Natural killer cell treated with Interleukin-12 subunit alpha and Interleukin-12 subunit beta and Interleukin-15 and Interleukin-18, amount 100 ng/mL, for 72 hours (primary cell): ENCODE measurements around the gene BRD1. TPM values are rescaled to one million over a fixed set of nuclear protein-coding genes. Genes with fewer than 3 reads are reported as not detected.
A peak's percentile ranks its signal among the peaks of the same experiment; 100 is the strongest.

ENCODE experiments used
- ATAC-seq, 2 donors: fragments of 150-1000 bp; cut with Tn5 transposase in 1 of 2; sonication (Bioruptor Pico), chemical (Tn5 transposase) in 1 of 2; 2 replicates each; pipeline ENCODE4 v1.10.0; 2021
- DNase-seq: peaks from one replicate; pipeline ENCODE4 v3.0.0; 2022; ENCODE audit warnings: low spot score
- H3K27ac Mint-ChIP-seq, 2 donors: 1 replicate in 1 of 2; 2 replicates in 1 of 2; pipeline ENCODE4 v1.8.0; 2022; ENCODE audit warnings: mixed read lengths in 2 of 2, mild to moderate bottlenecking in 1 of 2, moderate library complexity in 1 of 2
- H3K27me3 Mint-ChIP-seq, 2 donors: 1 replicate in 1 of 2; 2 replicates in 1 of 2; pipeline ENCODE4 v1.8.0; 2022; ENCODE audit warnings: mixed read lengths in 2 of 2
- H3K36me3 Mint-ChIP-seq: one replicate; pipeline ENCODE4 v1.8.0; 2022; ENCODE audit warnings: mixed read lengths
- H3K4me1 Mint-ChIP-seq, 2 donors: 1 replicate in 1 of 2; 2 replicates in 1 of 2; pipeline ENCODE4 v1.8.0; 2022; ENCODE audit warnings: low read depth in 2 of 2, mixed read lengths in 2 of 2, mild to moderate bottlenecking in 1 of 2
- H3K4me3 Mint-ChIP-seq: one replicate; pipeline ENCODE4 v1.8.0; 2022; ENCODE audit warnings: mixed read lengths
- H3K9me3 Mint-ChIP-seq: 2 replicates; pipeline ENCODE4 v1.8.0; 2022; ENCODE audit warnings: mixed read lengths
- total RNA-seq, 2 donors: library from RNA; stranded (reverse); gene quantifications; one replicate each; pipeline ENCODE4 v1.2.3, GENCODE V29; 2022

BRD1 gene
- total RNA-seq, 2 donors from 2014 or later, result 31.2 to 59.5 TPM

DNA sequence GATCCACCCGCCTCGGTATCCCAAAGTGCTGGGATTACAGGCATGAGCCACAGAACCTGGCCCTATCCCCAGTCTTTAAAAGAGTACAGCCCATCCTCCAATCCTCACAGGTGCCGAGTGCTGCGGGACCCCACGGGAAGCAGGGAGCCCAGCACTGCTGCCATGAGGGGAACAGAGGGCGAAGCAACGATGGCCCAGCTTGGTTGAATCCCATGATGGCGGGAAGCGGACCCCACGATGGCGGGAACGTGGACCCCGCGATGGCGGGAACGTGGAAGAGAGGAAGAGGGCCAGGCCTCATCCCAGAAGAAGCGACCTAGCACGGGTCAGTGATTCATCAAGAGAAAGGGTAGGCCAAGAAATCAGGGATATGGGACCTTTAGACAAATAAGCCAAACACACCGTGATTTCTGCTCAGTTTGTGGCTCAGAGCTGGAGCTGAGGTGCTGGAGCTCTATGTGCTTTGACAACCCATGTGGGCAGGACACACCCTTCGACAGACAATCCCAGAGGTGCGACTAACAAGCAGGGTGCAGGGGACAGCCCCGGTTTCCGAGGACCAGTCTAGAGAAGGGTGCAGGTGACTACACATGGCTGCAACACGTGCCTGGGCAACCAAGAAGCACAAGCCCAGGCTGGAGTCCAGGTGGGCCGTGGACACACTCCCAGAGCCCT, 30.9 kb downstream of the BRD1 start:
- H3K27ac Mint-ChIP-seq, result no peak overlapping the region
- H3K4me1 Mint-ChIP-seq, result peaks cover 10 to 12% of the 10 kb centered on the region in 2 donors
- H3K36me3 Mint-ChIP-seq, result peaks cover 9% of the 10 kb centered on the region
- ATAC-seq (no peak), DNase-seq (no peak)
- H3K4me3 Mint-ChIP-seq, result no peak overlapping the region
- H3K9me3 Mint-ChIP-seq, result no peaks in the 10 kb centered on the region
- H3K27me3 Mint-ChIP-seq, result no peaks in the 10 kb centered on the region

DNA sequence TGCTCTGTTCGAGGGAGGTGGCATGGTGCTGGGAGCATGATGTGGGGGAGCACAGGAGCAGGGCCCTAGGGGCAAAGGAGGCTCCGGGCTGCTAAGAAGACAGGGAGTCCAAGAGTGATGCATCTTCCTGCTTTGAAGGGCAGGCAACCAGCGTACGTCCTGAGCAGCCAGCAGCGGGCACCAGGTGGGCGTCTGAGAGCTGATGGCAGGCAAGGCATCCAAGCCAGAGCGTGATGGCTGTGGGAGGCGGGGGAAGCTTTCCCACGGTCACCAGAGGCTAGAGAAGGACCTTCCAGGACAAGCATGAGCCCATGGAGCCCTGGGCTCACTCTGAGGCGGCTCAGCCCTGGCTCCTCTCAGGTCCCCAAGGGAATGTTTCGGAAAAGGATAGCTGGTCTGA, 32.2 kb downstream of the BRD1 start:
- Mint-ChIP-seq H3K27ac (no peak overlapping the region), H3K9me3 (no peaks in the 10 kb centered on the region), H3K27me3 (no peaks in the 10 kb centered on the region), H3K4me1 (peaks cover 15% of the 10 kb centered on the region in 2 donors), H3K4me3 (no peak overlapping the region), H3K36me3 (peaks cover 9% of the 10 kb centered on the region)
- ATAC-seq (no peak), DNase-seq (no peak)

- no peaks in the 10 kb centered on the region for H3K9me3 Mint-ChIP-seq
- H3K4me3 Mint-ChIP-seq, result no peak overlapping the region
- H3K4me1 Mint-ChIP-seq, result peaks cover 27 to 28% of the 10 kb centered on the region in 2 donors
- ATAC-seq (no peak), DNase-seq (no peak)
- no peak overlapping the region for H3K27ac Mint-ChIP-seq
- no peaks in the 10 kb centered on the region for H3K27me3 Mint-ChIP-seq
- H3K36me3 Mint-ChIP-seq, result peaks cover 9% of the 10 kb centered on the region
Measured at GRCh38 chr22:49793871-49794270, 33.8 kb downstream of the BRD1 start.

DNA sequence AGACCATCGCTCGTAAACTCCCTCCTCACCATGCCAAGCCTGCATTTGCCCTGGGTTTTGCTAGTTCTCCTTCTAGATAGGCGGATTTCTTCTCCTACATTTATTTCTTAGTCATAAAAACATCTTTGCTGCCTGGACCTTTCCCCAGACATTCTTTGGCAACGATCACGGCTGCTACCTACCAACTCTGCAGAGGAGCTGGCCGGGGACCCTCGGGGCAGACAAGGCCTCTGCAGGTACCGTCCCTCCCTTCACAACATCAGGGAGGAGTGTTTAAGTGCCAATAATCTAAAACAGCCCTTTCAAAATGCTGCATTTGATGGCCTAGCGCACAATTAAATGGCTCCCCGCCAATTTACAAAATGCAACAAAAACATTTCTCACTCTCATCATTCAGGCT, 34.4 kb downstream of the BRD1 start:
- no peak overlapping the region for H3K27ac Mint-ChIP-seq
- H3K9me3 Mint-ChIP-seq, result no peaks in the 10 kb centered on the region
- H3K27me3 Mint-ChIP-seq, result no peaks in the 10 kb centered on the region
- ATAC-seq, result no peak
- H3K4me1 Mint-ChIP-seq, result peaks cover 27 to 29% of the 10 kb centered on the region in 2 donors
- H3K4me3 Mint-ChIP-seq, result no peak overlapping the region
- no peak for DNase-seq
- H3K36me3 Mint-ChIP-seq, result peaks cover 9% of the 10 kb centered on the region

DNA sequence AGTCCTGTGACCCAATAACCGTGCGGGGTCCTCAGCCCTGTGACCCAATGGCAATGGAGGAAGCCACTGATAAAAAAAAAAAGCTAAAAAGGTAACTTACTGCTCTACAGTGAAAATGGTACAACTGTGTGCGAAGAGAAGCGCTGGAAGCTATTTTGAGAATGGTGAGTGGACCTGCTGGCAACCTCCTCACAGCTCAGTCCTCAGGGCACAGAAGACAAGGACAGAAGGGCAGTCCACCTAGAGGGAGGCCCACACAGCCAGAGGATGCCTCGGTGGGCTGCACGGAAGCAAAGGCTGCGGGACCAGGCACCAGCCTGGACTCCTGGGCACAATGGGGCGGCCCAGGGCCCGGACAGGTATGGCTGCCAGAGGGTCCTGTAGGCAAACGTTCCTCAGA, 35.6 kb downstream of the BRD1 start:
- Mint-ChIP-seq H3K36me3 (peaks cover 9% of the 10 kb centered on the region), H3K27ac (peak overlapping the region in 1 of 2 donors; percentile 72), H3K27me3 (no peaks in the 10 kb centered on the region), H3K9me3 (no peaks in the 10 kb centered on the region), H3K4me3 (no peak overlapping the region), H3K4me1 (peaks cover 34 to 36% of the 10 kb centered on the region in 2 donors)
- DNase-seq (no peak), ATAC-seq (no peak)

DNA sequence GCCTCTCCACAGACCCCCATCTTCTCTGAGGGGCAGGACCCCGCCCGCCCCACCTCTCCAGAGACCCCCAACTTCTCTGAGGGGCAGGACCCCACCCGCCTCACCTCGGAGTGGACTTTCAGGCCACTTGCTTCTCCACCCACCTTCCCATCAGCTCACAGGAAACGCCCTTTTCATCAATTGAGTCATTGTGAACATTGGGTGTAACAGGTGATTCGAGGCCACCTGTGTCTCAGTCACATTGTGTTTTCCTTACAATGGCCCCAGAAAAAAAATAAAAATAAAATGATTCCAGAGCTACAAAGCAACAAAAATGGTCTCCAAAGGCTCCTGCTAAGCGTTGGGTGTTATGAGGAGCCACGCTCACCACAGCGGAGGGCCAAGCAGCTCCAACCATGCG, 36.0 kb downstream of the BRD1 start:
- Mint-ChIP-seq H3K27ac (peak overlapping the region in 1 of 2 donors; percentile 72), H3K27me3 (no peaks in the 10 kb centered on the region), H3K4me1 (peaks cover 34 to 36% of the 10 kb centered on the region in 2 donors), H3K9me3 (no peaks in the 10 kb centered on the region), H3K4me3 (no peak overlapping the region), H3K36me3 (peaks cover 9% of the 10 kb centered on the region)
- DNase-seq (no peak), ATAC-seq (no peak)

GRCh38 chr22:49790912-49791311, 36.8 kb downstream of the BRD1 start:
- Mint-ChIP-seq H3K27ac (peak overlapping the region in 1 of 2 donors; percentile 91), H3K4me3 (no peak overlapping the region), H3K9me3 (no peaks in the 10 kb centered on the region), H3K36me3 (peaks cover 9% of the 10 kb centered on the region), H3K4me1 (peaks cover 39 to 41% of the 10 kb centered on the region in 2 donors), H3K27me3 (no peaks in the 10 kb centered on the region)
- ATAC-seq (no peak), DNase-seq (no peak)

GRCh38 chr22:49789289-49790141, 38.2 kb downstream of the BRD1 start:
- Mint-ChIP-seq H3K27me3 (no peaks in the 10 kb centered on the region), H3K9me3 (no peaks in the 10 kb centered on the region), H3K4me3 (peak overlapping the region; percentile 63), H3K36me3 (peaks cover 1% of the 10 kb centered on the region), H3K27ac (peak overlapping the region; percentile 38 to 91), H3K4me1 (peaks cover 35 to 40% of the 10 kb centered on the region in 2 donors)
- ATAC-seq (peak; percentile 67 to 77), DNase-seq (no peak)

GRCh38 chr22:49788504-49788903, 39.2 kb downstream of the BRD1 start:
- no peaks in the 10 kb centered on the region for H3K27me3 Mint-ChIP-seq
- ATAC-seq (no peak), DNase-seq (no peak)
- no peaks in the 10 kb centered on the region for H3K36me3 Mint-ChIP-seq
- H3K4me3 Mint-ChIP-seq, result no peak overlapping the region
- H3K4me1 Mint-ChIP-seq, result peaks cover 35 to 39% of the 10 kb centered on the region in 2 donors
- peak overlapping the region; percentile 38 to 91 for H3K27ac Mint-ChIP-seq
- H3K9me3 Mint-ChIP-seq, result no peaks in the 10 kb centered on the region

DNA sequence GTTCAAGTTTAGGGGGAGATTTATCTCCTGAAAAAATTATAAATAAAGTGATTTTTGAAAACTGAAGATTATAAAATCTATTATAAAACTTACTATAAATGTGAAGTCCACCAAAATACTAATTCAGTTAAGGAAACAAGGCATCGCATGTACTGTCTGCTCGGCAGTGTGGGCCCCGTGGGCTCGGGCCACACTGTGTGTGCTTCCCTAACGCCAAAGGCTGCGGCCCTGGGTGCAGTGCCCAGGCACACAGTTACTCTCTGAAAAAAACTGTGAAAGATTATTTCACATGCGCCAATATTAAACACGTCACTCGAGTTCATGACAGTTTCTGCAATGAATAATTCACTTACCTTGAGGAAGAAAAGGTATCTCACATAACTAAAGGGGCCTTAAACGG, 39.8 kb downstream of the BRD1 start:
- Mint-ChIP-seq H3K27ac (peak overlapping the region; percentile 38 to 91), H3K27me3 (no peaks in the 10 kb centered on the region), H3K36me3 (peaks cover 5% of the 10 kb centered on the region), H3K4me1 (peaks cover 32 to 38% of the 10 kb centered on the region in 2 donors), H3K9me3 (no peaks in the 10 kb centered on the region), H3K4me3 (peak overlapping the region; percentile 5)
- no peak for DNase-seq
- ATAC-seq, result no peak

GRCh38 chr22:49786976-49787706, 40.5 kb downstream of the BRD1 start:
- Mint-ChIP-seq H3K36me3 (peaks cover 5% of the 10 kb centered on the region), H3K4me1 (peaks cover 33 to 38% of the 10 kb centered on the region in 2 donors), H3K4me3 (no peak overlapping the region), H3K27me3 (no peaks in the 10 kb centered on the region), H3K9me3 (no peaks in the 10 kb centered on the region), H3K27ac (peak overlapping the region; percentile 23 to 91)
- ATAC-seq (no peak), DNase-seq (no peak)

DNA sequence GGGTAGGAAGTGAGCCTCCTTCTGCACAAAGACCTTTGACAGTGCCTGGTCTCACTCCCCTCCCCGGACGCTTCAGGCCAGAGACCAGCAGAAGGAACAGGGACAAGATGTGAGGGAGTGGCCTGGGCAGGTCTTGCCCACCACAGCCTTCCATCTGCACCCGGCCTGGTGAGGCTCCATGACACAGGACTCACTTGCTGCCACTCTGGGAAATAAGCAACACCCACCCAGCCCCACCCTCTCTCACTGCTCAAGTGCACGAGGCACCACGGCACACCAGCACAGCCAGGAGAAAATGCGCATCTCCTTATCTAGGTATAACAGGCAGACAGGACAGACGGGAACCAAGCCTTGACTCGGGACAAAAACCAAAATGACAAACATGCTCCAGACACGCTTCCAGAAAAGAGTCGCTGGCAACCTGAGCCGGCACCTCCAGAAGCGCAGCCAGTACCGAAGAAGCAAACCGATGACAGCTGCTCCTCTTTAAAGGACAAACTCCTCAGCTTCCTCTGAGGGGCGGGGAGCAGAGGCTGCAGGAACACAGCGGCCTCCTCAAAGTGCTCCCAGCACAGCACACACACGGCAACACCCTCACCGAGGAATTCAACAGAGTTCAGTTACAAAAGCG, 41.7 kb downstream of the BRD1 start:
- H3K4me3 Mint-ChIP-seq, result no peak overlapping the region

GRCh38 chr22:49785046-49785521, 42.6 kb downstream of the BRD1 start:
- peaks cover 5% of the 10 kb centered on the region for H3K36me3 Mint-ChIP-seq
- no peak for DNase-seq
- H3K27ac Mint-ChIP-seq, result peak overlapping the region in 1 of 2 donors; percentile 53
- peak; percentile 77 to 79 for ATAC-seq
- peaks cover 25 to 30% of the 10 kb centered on the region in 2 donors for H3K4me1 Mint-ChIP-seq
- H3K4me3 Mint-ChIP-seq, result peak overlapping the region; percentile 50
- no peaks in the 10 kb centered on the region for H3K9me3 Mint-ChIP-seq
- H3K27me3 Mint-ChIP-seq, result no peaks in the 10 kb centered on the region

More for the DNA sequence above, 41.7 kb downstream of the BRD1 start:
- Mint-ChIP-seq H3K36me3 (peaks cover 5% of the 10 kb centered on the region), H3K27me3 (no peaks in the 10 kb centered on the region), H3K9me3 (no peaks in the 10 kb centered on the region), H3K27ac (peak overlapping the region; percentile 41 to 53), H3K4me1 (peaks cover 33 to 37% of the 10 kb centered on the region in 2 donors)
- ATAC-seq (no peak), DNase-seq (no peak)
